ENCODE data around the gene C2CD4C.
"Not testable (repeated sequence)": the region's sequence is repeated elsewhere in the genome, so short reads cannot be mapped to it uniquely, and the experiment has no call there.

C2CD4C gene, protein sequence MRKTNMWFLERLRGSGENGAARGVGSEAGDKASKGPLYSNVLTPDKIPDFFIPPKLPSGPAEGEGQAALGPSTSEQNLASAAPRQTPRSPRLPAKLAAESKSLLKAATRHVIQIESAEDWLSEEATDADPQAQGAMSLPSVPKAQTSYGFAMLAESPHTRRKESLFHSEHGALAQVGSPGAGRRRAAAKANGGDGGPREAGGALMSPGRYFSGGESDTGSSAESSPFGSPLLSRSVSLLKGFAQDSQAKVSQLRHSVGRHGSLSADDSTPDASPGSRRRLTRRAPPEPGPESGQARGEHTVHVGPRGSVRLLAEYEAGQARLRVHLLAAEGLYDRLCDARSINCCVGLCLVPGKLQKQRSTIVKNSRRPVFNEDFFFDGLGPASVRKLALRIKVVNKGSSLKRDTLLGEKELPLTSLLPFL

DNA sequence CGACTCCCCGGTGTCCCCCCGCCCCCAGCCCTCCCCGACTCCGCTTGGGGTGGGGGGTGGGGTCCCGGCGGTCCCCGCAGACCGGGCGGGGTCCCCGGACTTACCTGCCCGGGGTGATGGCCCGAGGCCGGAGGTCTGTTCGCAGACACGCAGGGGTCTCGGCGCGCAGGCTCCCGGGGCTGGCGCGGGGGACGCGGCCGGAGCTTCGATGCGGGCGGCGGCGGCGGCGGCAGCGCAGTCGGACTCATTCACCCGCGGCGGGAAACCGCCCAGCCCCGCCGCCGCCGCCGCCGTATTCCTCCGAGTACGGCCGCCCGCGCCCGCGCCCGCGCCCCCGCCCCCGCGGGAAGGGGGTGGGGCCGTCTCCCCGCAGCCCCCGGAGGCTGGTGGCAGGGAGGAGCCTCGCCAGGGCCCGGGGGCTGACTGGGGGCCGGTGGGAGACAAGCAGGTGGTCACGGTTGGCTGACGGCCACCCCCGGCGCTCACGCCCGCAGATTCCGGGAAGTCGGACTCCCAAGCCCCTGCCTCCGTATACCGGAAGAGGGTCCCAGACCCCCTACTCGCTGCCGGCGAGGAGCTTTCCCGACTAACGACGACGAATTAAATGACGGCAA, at the start of gene C2CD4C:
TSS of gene C2CD4C (minus strand) at position 246 of the 614 bp plus-strand sequence. CDS start 786 bp downstream, outside the sequence.
- DNase-seq, result peak; percentile 42

DNA sequence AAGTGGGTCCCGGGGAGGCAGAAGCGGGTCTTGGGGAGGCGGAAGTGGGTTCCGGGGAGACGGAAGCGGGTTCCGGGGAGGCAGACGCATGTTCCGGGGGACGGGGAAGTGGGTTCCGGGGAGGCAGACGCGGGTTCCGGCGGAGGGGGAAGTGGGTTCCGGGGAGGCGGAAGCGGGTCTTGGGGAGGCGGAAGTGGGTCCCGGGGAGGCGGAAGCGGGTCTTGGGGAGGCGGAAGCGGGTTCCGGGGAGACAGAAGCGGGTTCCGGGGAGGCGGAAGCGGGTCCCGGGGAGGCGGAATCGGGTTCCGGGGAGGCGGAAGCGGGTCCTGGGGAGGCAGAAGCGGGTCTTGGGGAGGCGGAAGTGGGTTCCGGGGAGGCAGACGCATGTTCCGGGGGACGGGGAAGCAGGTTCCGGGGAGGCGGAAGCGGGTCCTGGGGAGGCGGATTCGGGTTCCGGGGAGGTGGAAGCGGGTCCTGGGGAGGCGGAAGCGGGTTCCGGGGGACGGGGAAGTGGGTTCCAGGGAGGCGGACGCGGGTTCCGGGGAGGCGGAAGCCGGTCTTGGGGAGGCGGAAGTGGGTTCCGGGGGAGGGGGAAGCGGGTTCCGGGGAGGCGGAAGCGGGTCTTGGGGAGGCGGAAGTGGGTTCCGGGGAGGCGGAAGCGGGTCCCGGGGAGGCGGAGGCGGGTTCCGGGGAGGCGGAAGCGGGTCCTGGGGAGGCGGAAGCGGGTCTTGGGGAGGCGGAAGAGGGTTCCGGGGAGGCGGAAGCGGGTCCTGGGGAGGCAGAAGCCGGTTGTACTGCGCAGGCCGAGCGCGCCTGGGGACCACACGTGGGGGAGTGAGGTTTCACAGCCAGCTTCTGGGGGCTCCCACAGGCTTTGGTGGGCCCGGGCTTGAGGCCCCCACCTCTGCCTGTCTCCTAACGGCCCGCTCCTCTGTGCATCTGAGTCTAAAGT, 49.4 kb upstream of the C2CD4C start:
- no peak for DNase-seq

DNA sequence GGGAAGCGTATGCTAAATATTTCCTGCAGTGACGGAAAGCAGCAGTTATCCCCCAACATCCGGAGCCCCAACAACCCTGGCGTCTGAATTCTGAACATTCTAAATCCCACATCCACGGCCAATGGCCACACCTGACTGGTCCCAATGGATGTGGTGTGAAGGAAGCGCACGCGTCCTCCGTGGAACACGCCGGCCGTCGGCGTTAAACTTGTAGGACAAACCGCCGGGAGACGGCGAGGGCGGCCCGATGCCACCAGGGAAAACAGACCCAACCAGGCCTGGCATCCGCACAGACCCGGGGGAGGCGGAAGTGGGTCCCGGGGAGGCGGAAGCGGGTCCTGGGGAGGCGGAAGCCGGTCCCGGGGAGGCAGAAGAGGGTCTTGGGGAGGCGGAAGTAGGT, 48.7 kb upstream of the C2CD4C start:
- DNase-seq, result no peak

DNA sequence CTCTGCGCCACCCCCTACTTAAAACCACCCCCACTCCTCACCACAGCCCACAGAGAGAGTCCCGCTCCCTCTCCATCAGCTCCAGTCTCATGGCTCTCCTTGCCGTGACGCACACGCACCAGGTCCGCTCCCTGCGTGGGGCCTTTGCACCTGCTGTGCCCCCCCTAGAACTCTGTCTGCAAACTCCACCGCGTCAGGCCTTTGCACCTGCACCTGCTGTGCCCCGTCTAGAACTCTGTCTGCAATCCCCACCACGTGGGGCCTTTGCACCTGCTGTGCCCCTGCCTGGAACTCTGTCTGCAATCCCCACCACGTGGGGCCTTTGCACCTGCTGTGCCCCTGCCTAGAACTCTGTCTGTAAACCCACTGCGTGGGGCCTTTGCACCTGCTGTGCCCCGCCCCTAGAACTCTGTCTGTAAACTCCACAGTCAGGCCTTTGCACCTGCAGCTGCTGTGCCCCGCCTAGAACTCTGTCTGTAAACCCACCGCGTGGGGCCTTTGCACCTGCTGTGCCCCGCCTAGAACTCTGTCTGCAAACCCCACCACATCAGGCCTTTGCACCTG, 47.7 kb upstream of the C2CD4C start:
- no peak for DNase-seq

DNA sequence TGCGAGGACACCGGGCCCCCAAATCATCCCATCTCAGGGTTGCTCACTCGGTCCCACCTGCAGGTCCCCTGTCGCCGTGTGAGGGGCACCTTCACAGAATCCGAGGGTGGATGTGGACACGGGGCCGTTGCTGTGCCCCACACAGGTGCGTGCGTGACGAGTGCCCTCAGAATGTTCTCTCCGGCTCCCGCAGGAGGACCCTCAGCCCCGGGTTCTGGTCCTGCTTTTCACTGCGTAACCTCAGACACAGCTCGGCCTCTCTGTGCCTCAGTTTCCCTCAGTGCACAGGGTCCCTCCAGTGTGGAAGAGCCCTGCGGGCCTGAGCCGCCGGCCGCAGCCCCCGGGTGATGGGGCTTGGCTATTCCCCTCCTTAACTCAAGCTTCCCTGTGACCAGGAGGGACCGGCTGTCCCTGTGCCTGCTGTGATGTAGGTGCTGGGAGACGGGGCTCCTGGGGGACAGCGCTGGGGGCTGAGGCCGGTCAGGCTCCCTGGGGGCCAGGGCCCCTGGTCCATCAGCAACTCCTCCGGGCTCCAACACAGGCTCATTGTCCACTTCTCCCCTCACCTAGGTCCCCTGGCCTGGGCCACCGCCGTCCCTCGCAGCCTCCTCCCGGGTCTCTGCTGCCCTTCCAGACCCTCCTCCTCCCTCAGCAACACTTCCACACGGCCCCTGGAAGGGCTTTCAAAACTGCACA, 47.1 kb upstream of the C2CD4C start:
- DNase-seq, result no peak

DNA sequence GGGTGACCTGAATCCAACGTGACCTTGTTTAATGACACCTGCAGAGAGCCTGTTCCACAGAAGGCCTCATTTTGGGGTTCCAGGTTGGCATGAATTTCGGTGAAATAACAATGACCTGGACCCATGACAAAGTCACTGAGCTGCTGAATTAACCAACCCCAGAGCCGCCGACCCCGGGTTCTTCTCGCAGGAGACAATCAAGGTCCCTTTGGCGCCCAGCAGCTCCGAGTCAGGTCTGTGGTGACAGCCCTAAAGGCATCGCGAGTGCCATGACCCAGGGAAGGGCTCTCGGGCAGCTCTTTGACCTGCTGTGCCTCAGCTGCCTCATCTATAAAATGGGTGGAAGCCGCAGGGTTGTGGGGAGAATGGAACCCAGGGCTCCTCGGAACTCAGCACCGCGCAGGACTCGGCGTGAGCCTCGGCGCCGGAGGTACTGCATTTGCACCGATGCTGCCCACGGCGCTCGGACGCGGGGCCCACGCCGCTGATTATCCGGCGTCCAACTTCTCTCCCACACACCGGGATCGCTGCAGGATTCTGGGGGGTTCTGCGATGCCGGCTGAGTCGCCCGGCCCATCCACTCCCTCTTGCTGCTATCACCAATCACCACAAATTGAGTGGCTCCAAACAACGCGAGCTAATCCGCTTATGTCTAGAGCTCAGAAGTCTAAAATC, 46.2 kb upstream of the C2CD4C start:
- no peak for DNase-seq

DNA sequence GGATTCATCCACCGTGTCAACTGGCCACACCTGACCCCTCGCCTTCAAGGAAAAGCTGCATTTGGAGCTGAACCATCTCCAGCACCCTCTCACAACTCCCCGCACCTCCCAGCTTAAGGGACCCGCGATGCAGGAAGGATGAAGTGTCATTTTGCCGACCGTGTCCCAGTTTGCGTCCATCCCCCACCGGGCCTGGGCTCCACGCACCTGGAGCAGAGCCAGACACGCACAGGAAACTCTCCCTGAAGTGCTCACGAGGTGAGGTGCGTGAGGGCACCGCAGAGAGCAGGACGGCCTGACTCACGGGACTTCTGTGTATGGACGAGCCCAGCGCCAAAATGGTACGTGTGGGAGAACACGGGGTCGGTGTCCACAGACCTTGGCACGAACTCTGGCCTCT, 44.7 kb upstream of the C2CD4C start:
- DNase-seq, result no peak

DNA sequence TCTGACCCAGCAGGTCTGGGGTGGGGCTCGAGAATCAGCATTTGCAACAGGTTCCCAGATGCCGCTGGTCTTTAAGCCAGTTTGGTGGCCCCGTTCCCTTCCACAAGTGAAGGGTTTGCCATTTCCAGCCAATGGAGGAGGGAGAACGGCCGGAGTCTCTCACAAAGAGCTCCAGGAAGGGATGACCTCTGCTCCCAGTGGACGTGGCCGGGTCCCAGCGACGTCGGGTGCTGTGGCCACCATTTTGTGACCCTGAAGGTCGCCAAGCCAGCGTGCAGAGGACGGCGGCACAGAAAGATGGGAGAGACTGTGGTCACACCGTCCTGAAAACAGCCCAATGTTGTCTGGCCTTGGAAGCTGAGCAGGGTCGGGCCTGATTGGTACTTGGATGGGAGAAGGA, 43.9 kb upstream of the C2CD4C start:
- no peak for DNase-seq

DNA sequence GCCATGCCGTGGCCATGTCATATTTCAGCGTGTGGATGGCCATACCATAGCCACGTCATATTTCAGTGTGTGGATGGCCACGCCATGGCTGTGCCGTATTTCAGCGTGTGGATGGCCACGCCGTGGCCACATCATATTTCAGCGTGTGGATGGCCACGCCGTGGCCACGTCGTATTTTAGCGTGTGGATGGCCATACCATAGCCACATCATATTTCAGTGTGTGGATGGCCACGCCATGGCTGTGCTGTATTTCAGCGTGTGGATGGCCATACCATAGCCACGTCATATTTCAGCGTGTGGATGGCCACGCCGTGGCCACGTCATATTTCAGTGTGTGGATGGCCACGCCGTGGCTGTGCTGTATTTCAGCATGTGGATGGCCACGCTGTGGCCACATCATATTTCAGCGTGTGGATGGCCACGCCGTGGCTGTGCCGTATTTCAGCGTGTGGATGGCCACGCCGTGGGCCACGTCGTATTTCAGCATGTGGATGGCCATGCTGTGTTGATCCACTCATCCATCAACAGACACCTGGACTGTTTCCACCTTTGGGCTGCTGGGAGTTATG, 42.0 kb upstream of the C2CD4C start:
- not testable (repeated sequence) for DNase-seq

DNA sequence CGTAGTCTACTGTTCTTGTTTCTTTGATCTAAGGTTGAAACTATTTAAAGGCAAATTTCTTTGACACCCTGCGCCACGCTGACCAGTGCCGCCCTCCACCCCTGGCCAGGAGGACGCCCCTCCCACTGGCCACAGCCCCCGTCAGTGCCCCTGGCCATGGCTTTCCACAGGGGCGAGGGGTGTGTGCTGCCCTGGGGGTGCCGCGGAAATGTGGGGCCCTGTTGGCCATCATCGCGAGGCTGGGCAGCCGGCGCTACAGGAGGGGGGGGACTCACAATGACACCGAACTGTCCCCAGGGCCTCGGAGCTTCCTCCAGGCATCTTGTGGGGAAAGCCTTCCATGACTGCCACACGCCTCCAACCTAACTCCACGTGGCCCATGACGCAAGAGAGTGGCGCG, 41.0 kb upstream of the C2CD4C start:
- DNase-seq, result no peak

DNA sequence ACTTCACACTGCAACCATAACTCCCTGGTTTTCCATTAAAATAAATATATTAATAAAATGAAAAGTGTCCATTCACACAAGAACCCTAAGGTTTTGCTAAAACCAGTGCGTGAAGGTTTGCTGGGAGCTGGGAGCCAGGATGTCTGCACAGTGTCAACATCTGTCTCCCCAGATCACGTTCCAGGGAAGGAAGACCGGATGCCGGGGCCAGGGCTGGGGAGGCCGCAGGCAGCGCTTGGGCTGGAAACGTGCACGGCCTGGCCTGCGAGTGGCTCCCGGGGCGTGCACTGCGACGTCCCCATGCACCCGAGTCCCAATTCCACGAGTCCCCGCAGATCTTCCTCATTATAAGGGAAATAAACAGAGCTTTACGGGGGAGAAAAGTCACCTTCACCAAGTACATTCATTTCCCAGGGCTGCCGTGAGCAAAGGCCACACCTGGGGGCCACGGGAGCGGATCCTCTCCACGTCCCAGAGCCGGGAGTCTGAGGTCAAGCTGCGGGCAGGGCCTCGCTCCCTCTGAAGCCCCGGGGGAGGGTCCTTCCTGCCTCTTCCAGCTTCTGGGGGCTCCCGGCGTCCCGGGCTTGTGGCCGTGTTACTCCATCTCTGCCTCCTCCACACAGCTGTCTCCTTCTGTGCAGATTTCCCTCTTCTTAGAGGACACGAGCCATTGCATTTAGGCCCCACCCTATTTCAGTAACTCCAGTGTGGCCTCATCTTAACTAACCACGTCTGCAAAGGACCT, 39.0 kb upstream of the C2CD4C start:
- no peak for DNase-seq

DNA sequence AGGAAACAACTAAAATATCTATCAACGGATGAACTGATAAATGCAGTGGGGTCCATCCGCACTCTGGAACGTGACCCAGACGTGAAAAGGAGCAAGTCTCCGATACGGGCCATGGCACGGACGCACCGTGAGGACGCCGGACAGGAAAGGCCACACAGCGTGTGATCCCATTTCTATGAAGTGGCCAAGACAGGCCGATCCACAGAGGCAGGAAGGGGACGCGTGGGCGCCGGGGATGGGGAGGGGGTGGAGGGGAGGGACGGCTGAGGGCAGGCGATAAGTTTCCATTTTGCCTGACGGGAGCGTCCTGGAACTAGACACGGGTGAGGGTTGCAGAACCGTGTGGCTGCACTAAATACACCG, 38.1 kb upstream of the C2CD4C start:
- DNase-seq, result no peak

DNA sequence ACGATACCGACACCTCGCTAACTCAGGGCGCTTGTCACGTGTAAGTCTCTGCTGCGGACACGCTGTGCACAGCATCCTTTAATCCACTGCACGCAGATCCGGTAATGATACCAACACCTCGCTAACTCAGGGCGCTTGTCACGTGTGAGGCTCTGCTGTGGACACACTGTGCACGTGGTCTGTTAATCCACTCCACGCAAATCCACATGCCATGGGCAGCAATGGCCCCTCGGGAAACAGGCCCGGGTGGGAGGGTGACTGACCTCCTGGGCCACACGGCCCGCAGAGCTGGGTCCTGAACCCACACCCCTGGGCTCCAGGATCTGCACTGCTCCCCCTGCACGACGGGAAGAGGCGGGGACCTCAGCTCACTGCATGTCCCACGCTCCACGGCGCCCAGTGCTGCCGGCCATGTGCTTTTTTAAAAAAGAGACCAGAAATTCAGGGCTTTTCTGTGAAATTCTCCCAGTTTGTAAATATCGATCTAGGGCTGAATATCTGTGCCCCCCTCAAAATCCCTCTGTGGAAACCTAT, 35.8 kb upstream of the C2CD4C start:
- DNase-seq, result no peak

DNA sequence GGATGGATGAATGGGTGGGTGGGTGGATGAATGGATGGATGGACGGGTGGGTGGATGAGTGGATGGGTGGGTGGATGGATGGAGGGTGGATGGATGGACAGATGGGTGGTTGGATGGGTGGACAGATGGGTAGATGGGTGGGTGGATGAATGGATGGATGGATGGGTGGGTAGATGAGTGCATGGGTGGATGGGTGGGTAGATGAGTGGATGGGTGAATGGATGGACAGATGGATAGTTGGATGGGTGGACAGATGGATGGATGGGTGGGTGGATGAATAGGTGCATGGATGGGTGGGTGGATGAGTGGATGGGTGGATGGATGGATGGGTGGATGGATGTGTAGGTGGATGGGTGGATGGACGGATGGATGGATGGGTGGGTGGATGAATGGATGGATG, 34.1 kb upstream of the C2CD4C start:
- DNase-seq, result no peak

DNA sequence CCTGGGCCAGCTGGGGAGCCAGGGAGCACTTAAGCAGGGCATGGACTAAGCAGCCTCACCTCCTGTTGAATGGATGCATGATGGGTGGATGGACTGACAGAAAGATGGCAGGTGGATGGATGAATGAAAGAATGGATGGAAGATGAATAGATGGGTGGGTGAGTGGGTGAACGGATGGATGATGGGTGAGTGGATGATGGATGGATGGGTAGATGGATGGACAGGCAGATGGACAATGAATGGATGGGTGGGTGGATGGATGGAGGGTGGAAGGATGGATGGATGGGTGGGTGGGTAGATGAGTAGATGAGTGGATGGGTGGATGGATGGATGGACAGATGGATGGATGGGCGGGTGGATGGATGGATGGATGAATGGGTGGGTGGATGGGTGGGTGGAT, 33.1 kb upstream of the C2CD4C start:
- no peak for DNase-seq

DNA sequence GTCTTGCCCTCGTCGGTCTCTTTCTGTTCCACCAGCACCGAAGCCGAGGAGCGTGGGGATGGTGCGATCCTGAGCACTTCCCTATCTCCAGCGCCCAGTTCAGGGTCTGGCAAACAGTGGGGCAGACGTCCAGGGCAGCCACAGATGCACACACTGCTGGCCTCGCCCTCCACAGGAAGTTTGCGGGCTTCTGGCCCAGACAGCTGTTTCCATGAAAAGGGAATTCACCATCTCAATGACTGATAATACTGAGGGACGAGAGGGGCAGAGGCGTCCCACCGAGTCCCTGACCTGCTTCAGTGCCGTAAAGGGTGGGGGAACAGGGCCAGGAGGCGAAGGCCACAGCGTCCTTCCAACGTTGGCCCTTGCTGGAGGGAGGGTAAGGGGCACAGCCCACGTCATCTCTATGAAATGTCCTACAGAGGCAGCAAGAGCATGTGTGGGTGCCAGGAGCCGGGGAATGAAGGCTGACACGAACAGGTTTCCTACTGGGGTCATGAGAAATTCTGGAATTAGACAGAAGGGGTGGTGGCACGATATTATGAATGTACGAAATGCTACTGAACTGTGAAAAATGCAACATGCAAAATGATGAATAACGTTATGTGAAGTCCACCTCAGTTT, 32.4 kb upstream of the C2CD4C start:
- DNase-seq, result no peak

DNA sequence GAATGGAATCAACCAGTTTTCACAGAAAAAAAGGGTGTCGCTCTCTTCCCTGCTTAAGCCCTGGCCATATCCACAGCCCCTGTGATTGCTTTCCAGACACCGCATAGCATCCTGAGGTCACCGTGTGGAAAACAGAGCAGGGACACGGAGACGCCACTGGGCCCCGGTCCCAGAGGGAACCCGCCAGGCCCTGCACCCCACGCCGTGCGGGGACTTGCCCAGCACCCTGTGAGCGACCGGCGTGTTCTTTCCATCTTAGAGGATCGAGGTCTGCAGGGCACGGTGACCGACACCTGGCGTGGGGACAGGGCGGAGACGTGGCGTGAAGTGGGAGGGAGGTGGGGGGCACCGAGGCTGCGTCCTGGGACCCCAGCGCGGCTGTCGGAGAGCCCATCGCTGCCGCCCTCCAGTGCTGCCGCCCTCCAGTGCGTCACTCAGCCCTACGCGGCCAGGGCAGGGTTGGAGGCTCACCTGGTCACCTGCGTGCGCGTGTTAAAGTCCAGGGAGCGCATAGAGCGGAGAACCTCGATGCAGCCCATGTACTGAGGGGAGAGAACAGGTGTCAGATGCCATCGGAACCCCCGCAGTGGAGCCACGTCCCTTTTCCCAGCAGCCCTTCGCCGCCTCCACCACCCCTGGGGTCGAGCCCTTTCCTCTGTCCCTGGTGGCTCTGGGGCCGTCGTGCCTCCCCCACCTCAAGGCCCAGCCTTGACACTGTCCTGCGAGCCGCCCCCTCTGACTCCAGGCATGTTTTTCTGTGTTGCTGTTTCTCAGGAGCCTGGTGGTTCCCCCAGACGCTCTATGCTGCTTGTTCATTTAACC, 31.7 kb upstream of the C2CD4C start:
- DNase-seq, result no peak

DNA sequence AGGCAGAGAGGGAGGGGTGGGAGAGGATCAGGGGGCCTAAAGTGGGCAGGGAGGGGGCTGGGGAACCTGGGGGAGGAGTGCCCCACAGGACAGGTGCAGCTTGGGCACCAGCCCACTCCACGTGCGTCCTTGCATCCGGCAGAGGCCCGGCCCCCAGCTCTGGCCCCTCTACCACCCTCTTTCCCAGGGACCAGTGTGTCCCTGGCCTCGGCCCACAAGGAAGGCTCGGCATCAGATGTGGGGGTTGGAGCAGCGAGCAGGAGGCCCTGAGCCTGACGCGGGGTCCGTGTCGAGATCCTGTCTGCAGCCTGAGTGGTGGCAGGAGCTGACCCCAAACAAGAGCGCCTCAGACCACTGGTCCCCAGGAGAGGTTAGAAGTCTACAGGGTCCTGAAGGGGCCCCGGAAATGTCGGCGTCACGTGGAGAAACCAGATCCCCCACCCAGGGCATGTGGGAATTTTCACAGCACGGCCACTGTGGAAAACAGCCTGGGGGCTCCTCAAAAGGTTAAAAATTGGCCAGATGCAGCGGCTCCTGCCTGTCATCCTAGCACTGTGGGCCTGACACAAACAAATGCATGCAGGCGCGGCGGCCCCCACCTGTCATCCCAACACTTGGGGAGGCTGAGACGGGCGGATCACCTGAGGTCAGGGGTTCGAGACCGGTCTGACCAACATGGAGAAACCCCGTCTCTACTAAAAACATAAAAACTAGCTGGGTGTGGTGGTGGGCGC, 30.4 kb upstream of the C2CD4C start:
- DNase-seq, result no peak
